ENCODE results near the gene KCNAB1.

- no peak for TF ChIP-seq CTCF (IDR thresholded peaks at IDR 0.05)
- TF ChIP-seq POLR2A (IDR thresholded peaks at IDR 0.05), result no peak
- no peak for TF ChIP-seq EP300 (IDR thresholded peaks at IDR 0.05; ENCODE audit: low read depth)
- no peak for TF ChIP-seq POLR2AphosphoS5 (IDR thresholded peaks at IDR 0.05)
Observed at GRCh38 chr3:156206157-156206556, 85.8 kb downstream of the KCNAB1 start.

Data from transverse colon (tissue), 4 donors.